Measurements from ENCODE around the gene SHD.
"Not testable (repeated sequence)": the region's sequence is repeated elsewhere in the genome, so short reads cannot be mapped to it uniquely, and the experiment has no call there.

Gene SHD

DNA sequence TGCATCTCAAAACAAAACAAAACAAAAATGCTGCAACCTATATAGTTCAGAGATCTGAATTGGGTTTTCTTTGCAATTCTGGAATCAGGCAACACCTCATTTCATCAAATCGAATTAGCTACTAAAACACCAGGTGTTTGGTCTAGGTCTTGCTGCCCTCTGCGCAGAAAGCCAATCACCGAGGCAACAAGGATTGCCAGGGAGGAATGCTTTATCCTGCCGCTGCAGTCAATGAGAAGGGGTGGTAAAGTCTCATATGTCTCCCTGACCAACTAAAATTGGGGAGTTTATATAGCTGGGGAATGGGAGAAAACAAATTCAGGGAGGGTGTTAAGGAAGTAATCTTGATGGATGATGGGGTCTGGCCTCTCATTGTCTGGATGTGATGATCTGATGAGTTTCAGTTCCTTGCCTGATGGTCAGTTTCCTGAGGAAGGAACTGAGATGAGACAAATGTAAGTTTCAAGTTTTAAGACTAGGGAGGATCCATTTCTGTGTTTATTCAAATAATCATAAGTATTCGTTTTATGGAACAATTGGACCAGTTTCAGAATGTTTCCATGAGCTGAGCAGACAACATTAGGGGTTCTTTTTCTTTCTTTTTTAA lies 37.1 kb upstream of the SHD start:
- TF ChIP-seq CTCF (conservative IDR thresholded peaks at IDR 0.05; ENCODE audit: low read depth, low read length): no peak
- H3K9ac ChIP-seq: no peak overlapping the region
- H4K20me1 ChIP-seq (ENCODE audit: insufficient read depth): no peaks in the 10 kb centered on the region
- H3K4me3 ChIP-seq (IDR thresholded peaks at IDR 0.05; ENCODE audit: insufficient read depth, low read depth, low read length): no peak overlapping the region
- peak overlapping the region; percentile 31; the same call in 1 of the 2 replicates for H3K27ac ChIP-seq
- H3K27me3 ChIP-seq (ENCODE audit: insufficient read depth, low read depth): peaks cover 28% of the 10 kb centered on the region; the same call in 1 of the 2 replicates
- no peaks in the 10 kb centered on the region for H3K36me3 ChIP-seq (ENCODE audit: insufficient read depth)
- peak overlapping the region; percentile 33; the same call in 1 of the 2 replicates for H3K4me2 ChIP-seq
- no peaks in the 10 kb centered on the region for H3K79me2 ChIP-seq (ENCODE audit: insufficient read depth, low read depth)
- H2AFZ ChIP-seq (ENCODE audit: low read depth): no peak overlapping the region
- peaks cover 16% of the 10 kb centered on the region for H3K4me1 ChIP-seq (ENCODE audit: low read depth, poor library complexity, severe bottlenecking)

- peak overlapping the region; percentile 51; the same call in 1 of the 2 replicates for H3K4me2 ChIP-seq
- H2AFZ ChIP-seq (ENCODE audit: low read depth): peak overlapping the region; percentile 85
- H3K27ac ChIP-seq; H3K9ac ChIP-seq; H3K27me3 ChIP-seq (ENCODE audit: insufficient read depth, low read depth); H3K36me3 ChIP-seq (ENCODE audit: insufficient read depth); H3K79me2 ChIP-seq (ENCODE audit: insufficient read depth, low read depth); H3K4me3 ChIP-seq (IDR thresholded peaks at IDR 0.05; ENCODE audit: insufficient read depth, low read depth, low read length); H4K20me1 ChIP-seq (ENCODE audit: insufficient read depth): not testable (repeated sequence)
- H3K4me1 ChIP-seq (ENCODE audit: low read depth, poor library complexity, severe bottlenecking): peaks cover 16% of the 10 kb centered on the region
These were observed 33.1 kb upstream of the SHD start for GRCh38 chr19:4245938-4246337.

DNA sequence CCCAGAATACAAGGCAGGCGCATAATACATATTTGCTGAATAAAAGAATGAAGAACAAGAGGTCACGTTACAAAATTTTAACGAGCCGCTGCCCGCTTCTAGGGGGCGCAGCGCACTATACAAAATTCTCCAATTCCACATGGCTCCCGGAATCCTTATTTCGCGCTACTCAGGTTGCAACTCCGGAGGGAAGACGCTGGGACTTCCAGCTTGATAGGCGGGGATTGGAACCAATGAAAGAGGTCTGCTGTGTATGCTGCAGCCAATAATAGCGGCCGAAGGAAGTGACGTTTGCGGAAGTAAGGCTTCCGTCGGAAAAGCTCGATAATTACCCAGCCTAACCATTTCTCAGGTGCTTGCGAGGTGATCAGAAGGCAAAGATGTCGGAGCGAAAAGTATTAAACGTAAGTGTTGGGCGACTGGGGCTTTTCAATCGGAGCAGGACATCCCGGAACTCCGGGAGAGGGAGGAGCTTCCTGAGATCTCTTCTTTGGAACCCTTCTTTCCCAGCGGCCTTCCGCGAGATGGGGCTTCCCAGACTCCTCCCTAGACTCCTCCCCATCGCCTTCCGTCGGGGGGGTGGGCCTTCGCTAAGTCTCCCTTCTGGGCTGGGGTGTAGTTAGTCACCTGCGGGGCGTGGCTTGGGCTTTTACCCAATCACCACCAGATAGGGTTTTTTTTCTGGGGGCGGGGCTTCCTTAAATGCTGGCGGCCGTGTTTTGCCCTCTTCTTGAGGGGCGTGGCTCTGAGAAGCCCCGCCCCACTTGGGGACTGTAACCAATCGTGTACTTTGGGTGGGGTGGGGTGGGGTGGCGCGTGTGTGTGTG lies 32.1 kb upstream of the SHD start, which contains the start of gene YJU2:
Gene YJU2 (plus strand): TSS at position 314 of the 827 bp plus-strand sequence. CDS start 67 bp downstream, at position 381.
- H3K4me2 ChIP-seq: peak within 1 kb of the TSS; percentile 51; the same call in 1 of the 2 replicates
- H3K79me2 ChIP-seq (ENCODE audit: insufficient read depth, low read depth): no peaks in the 10 kb centered on the region
- H3K4me3 ChIP-seq (IDR thresholded peaks at IDR 0.05; ENCODE audit: insufficient read depth, low read depth, low read length): no peak within 1 kb of the TSS
- no peaks in the 10 kb centered on the region for H3K27me3 ChIP-seq (ENCODE audit: insufficient read depth, low read depth)
- H3K9ac ChIP-seq: peak within 1 kb of the TSS; percentile 77
- H3K4me1 ChIP-seq (ENCODE audit: low read depth, poor library complexity, severe bottlenecking): peaks cover 16% of the 10 kb centered on the region
- peak within 1 kb of the TSS; percentile 85 for H2AFZ ChIP-seq (ENCODE audit: low read depth)
- H3K27ac ChIP-seq: peak within 1 kb of the TSS; percentile 88
- H4K20me1 ChIP-seq (ENCODE audit: insufficient read depth): no peaks in the 10 kb centered on the region
- peak; percentile 26 for TF ChIP-seq CTCF (conservative IDR thresholded peaks at IDR 0.05; ENCODE audit: low read depth, low read length)
- no peaks in the 10 kb centered on the region for H3K36me3 ChIP-seq (ENCODE audit: insufficient read depth)

DNA sequence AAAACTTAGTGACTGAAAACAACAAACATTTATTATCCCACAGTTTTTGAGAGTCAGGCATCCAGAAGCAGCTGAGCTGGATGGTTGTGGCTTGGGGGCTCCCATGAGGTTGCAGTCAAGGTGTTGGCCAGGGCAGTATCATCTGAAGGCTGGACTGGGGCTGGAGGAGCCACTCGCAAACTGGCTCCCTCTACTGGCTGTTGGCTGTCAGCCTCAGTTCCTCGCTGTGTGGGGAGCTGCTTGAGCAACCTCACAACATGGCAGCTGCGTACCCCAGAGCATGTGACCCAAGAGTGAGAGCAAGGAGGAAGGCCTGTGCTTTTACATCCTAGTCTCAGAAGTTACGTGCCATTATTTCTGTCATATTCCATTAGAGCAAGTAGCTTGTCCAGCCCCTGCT lies 22.5 kb upstream of the SHD start:
- TF ChIP-seq CTCF (conservative IDR thresholded peaks at IDR 0.05; ENCODE audit: low read depth, low read length): peak; percentile 34
- H4K20me1 ChIP-seq (ENCODE audit: insufficient read depth): no peaks in the 10 kb centered on the region
- no peaks in the 10 kb centered on the region for H3K4me1 ChIP-seq (ENCODE audit: low read depth, poor library complexity, severe bottlenecking)
- no peak overlapping the region for H3K27ac ChIP-seq
- no peak overlapping the region for H3K4me2 ChIP-seq
- H3K9ac ChIP-seq: no peak overlapping the region
- no peaks in the 10 kb centered on the region; the same call in 1 of the 2 replicates for H3K36me3 ChIP-seq (ENCODE audit: insufficient read depth)
- no peak overlapping the region for H3K4me3 ChIP-seq (IDR thresholded peaks at IDR 0.05; ENCODE audit: insufficient read depth, low read depth, low read length)
- H2AFZ ChIP-seq (ENCODE audit: low read depth): no peak overlapping the region
- no peaks in the 10 kb centered on the region for H3K27me3 ChIP-seq (ENCODE audit: insufficient read depth, low read depth)
- no peaks in the 10 kb centered on the region for H3K79me2 ChIP-seq (ENCODE audit: insufficient read depth, low read depth)

Data from KMS-11 (cell line).